HT-29 (cell line): Measurements from ENCODE around the gene CCDC7. TPM values are rescaled to one million over a fixed set of nuclear protein-coding genes. Genes with fewer than 3 reads are reported as not detected.
"Not testable (repeated sequence)": the region's sequence is repeated elsewhere in the genome, so short reads cannot be mapped to it uniquely, and the experiment has no call there.

ENCODE experiments used
- DNase-seq: peaks from one replicate; pipeline ENCODE4 v3.0.0-alpha.2; 2015; ENCODE audit warnings: low spot score
- total RNA-seq: library from RNA; depleted of rRNA; stranded (reverse); fragments of >200 nt; shearing (Covaris generic); gene quantifications from 2 replicates; pipeline ENCODE4 v1.2.3, GENCODE V29; 2014

Gene CCDC7
- total RNA-seq, 1 experiment from 2014 or later = 1.3 TPM

GRCh38 chr10:32887481-32887880, 441.5 kb downstream of the CCDC7 start:
- DNase-seq = no peak

GRCh38 chr10:32888161-32888927, 442.4 kb downstream of the CCDC7 start:
- DNase-seq = no peak

GRCh38 chr10:32889631-32890212, 443.8 kb downstream of the CCDC7 start:
- no peak for DNase-seq

- DNase-seq = no peak
Observed at GRCh38 chr10:32890444-32890843, 444.5 kb downstream of the CCDC7 start.

GRCh38 chr10:32891261-32891660, 445.3 kb downstream of the CCDC7 start:
- DNase-seq = no peak

GRCh38 chr10:32893434-32893833, 447.5 kb downstream of the CCDC7 start:
- no peak for DNase-seq

GRCh38 chr10:32893916-32894664, 448.1 kb downstream of the CCDC7 start:
- DNase-seq = no peak

GRCh38 chr10:32895200-32895968, 449.4 kb downstream of the CCDC7 start:
- DNase-seq = not testable (repeated sequence)

- no peak for DNase-seq
Observed at GRCh38 chr10:32901815-32902214, 455.9 kb downstream of the CCDC7 start.

GRCh38 chr10:32905466-32905865, 459.5 kb downstream of the CCDC7 start:
- DNase-seq = no peak

GRCh38 chr10:32906595-32906994, 460.7 kb downstream of the CCDC7 start:
- DNase-seq = no peak

GRCh38 chr10:32909456-32909855, 463.5 kb downstream of the CCDC7 start:
- no peak for DNase-seq

GRCh38 chr10:32909970-32910369, 464.0 kb downstream of the CCDC7 start:
- not testable (repeated sequence) for DNase-seq

- no peak for DNase-seq
Observed at GRCh38 chr10:32911285-32912016, 465.5 kb downstream of the CCDC7 start.

GRCh38 chr10:32917817-32918216, 471.9 kb downstream of the CCDC7 start:
- DNase-seq = not testable (repeated sequence)

GRCh38 chr10:32922170-32922569, 476.2 kb downstream of the CCDC7 start:
- no peak for DNase-seq

GRCh38 chr10:32923134-32923533, 477.2 kb downstream of the CCDC7 start:
- DNase-seq = no peak

GRCh38 chr10:32923849-32924248, 477.9 kb downstream of the CCDC7 start:
- DNase-seq = no peak
